HL-60 (cell line): ENCODE results near the gene GUCY1A2.
"Not testable (repeated sequence)": the region's sequence is repeated elsewhere in the genome, so short reads cannot be mapped to it uniquely, and the experiment has no call there.

Source experiments
- DNase-seq, 2 experiments: peaks; one replicate each; pipeline ENCODE4 v3.0.0-alpha.2; 2010 to 2020; ENCODE audit warnings: low read depth in 1 of 2, low spot score in 1 of 2
- H3K27ac ChIP-seq: fragments of 250-450 bp; sonication (Bioruptor Pico); replicated peaks from 2 replicates; pipeline ENCODE4 v1.5.1; 2020; ENCODE audit warnings: mild to moderate bottlenecking, moderate library complexity
- H3K27me3 ChIP-seq: fragments of 250-450 bp; sonication (Bioruptor Pico); 2 replicates; pipeline ENCODE4 v1.5.1; 2021; ENCODE audit warnings: mild to moderate bottlenecking, moderate library complexity; ENCODE audit not compliant: insufficient read depth, poor library complexity, severe bottlenecking
- H3K4me3 ChIP-seq: replicated peaks from 2 replicates; pipeline ENCODE4 v1.5.1; 2011; ENCODE audit warnings: mild to moderate bottlenecking, control low read depth, low read length; ENCODE audit not compliant: insufficient read depth
- GABPA ChIP-seq: IDR thresholded peaks from 2 replicates; pipeline ENCODE4 v1.6.1; 2012; ENCODE audit warnings: low read depth
- POLR2AphosphoS5 ChIP-seq: IDR thresholded peaks from 2 replicates; pipeline ENCODE4 v1.6.1; 2012; ENCODE audit warnings: low read depth
- REST ChIP-seq: IDR thresholded peaks from 2 replicates; pipeline ENCODE4 v1.6.1; 2012; ENCODE audit warnings: low read depth; ENCODE audit not compliant: insufficient replicate concordance
- SPI1 ChIP-seq: IDR thresholded peaks from 2 replicates; pipeline ENCODE4 v1.6.1; 2012; ENCODE audit warnings: low read depth, mild to moderate bottlenecking, borderline replicate concordance
- TF ChIP-seq, protein P1 (sequence below): IDR thresholded peaks from one replicate; pipeline ENCODE4 v1.5.1; 2011; ENCODE audit warnings: low read length, control low read depth, inconsistent platforms; ENCODE audit not compliant: insufficient read depth

Gene GUCY1A2

GRCh38 chr11:106889718-106890117, 128.6 kb downstream of the GUCY1A2 start:
- DNase-seq, result no peak
- H3K4me3 ChIP-seq, result no peak overlapping the region
- no peak overlapping the region for H3K27ac ChIP-seq
- H3K27me3 ChIP-seq, result no peaks in the 10 kb centered on the region
- TF ChIP-seq, protein P1, sequence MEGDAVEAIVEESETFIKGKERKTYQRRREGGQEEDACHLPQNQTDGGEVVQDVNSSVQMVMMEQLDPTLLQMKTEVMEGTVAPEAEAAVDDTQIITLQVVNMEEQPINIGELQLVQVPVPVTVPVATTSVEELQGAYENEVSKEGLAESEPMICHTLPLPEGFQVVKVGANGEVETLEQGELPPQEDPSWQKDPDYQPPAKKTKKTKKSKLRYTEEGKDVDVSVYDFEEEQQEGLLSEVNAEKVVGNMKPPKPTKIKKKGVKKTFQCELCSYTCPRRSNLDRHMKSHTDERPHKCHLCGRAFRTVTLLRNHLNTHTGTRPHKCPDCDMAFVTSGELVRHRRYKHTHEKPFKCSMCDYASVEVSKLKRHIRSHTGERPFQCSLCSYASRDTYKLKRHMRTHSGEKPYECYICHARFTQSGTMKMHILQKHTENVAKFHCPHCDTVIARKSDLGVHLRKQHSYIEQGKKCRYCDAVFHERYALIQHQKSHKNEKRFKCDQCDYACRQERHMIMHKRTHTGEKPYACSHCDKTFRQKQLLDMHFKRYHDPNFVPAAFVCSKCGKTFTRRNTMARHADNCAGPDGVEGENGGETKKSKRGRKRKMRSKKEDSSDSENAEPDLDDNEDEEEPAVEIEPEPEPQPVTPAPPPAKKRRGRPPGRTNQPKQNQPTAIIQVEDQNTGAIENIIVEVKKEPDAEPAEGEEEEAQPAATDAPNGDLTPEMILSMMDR, result no peak
- TF ChIP-seq GABPA, result no peak
- TF ChIP-seq SPI1, result no peak

DNA sequence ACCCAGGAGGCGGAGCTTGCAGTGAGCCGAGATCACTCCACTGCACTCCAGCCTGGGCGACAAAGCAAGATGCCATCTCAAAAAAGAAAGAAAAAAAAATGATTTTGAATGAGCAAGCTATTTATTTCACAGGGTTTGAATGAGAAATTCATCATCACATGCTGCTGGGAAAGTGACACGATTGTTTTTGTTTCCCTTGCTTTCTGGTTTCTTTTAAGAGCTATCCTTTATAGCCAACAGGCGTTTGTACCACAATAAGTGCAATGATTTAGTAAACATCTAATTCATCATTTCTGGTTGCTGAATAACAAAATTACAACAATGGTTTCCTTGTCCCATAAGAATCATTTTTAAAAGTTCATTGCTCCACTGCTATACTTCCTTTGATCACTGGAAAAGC, 129.9 kb downstream of the GUCY1A2 start:
- TF ChIP-seq, protein P1, result no peak
- Histone ChIP-seq H3K4me3 (no peak overlapping the region), H3K27me3 (no peaks in the 10 kb centered on the region), H3K27ac (no peak overlapping the region)
- DNase-seq, result no peak

DNA sequence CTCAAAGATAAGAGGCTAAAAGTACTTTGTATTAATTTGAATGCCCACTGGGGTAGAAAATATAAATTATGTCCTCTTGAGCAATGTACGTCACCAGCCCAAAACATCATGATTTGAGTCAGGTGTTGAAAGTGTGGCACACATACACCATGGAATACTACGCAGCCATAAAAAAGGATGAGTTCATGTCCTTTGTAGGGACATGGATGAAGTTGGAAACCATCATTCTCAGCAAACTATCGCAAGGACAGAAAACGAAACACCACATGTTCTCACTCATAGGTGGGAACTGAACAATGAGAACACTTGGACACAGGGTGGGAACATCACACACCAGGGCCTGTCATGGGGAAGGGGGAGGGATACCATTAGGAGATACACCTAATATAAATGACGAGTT, 134.6 kb downstream of the GUCY1A2 start:
- H3K27ac ChIP-seq, H3K4me3 ChIP-seq, H3K27me3 ChIP-seq, DNase-seq: not testable (repeated sequence)

GRCh38 chr11:106879832-106880546, 138.3 kb downstream of the GUCY1A2 start:
- no peak for DNase-seq
- no peak for TF ChIP-seq REST
- no peak for TF ChIP-seq SPI1
- TF ChIP-seq GABPA, result no peak
- TF ChIP-seq POLR2AphosphoS5, result no peak
- TF ChIP-seq, protein P1, result no peak

DNA sequence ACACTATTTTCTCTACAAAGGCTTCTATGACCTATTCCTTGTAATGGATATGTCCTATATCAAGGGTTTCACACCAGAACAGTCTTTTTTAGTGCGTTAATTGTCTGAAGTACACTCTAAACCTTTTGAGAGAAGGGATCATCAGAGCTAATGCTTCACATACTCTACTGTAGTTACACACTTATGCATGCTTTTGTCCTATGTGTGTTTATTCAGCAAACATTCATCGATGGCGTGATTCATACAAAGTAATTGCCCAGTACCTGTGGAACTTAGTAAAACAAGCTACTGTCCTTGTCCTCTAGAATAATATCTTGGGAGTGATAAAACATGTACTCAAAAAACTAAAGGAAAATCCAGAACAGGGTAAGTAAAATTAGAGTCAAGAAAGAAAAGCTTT, 139.2 kb downstream of the GUCY1A2 start:
- Histone ChIP-seq H3K4me3 (no peak overlapping the region), H3K27me3 (no peaks in the 10 kb centered on the region), H3K27ac (no peak overlapping the region)
- no peak for DNase-seq
- TF ChIP-seq SPI1, result no peak
- no peak for TF ChIP-seq POLR2AphosphoS5
- TF ChIP-seq GABPA, result no peak
- TF ChIP-seq, protein P1, result no peak
- TF ChIP-seq REST, result no peak

More at GRCh38 chr11:106879832-106880546, 138.3 kb downstream of the GUCY1A2 start:
- H3K27me3 ChIP-seq, result no peaks in the 10 kb centered on the region
- H3K27ac ChIP-seq, result no peak overlapping the region
- no peak overlapping the region for H3K4me3 ChIP-seq
